HuH-7.5 (cell line): ENCODE measurements around the gene KRT6C.
"Not testable (repeated sequence)": the region's sequence is repeated elsewhere in the genome, so short reads cannot be mapped to it uniquely, and the experiment has no call there.

ENCODE experiments used
- DNase-seq: peaks from one replicate; pipeline ENCODE4 v3.0.0; 2011; ENCODE audit warnings: low spot score

The KRT6C gene

DNA sequence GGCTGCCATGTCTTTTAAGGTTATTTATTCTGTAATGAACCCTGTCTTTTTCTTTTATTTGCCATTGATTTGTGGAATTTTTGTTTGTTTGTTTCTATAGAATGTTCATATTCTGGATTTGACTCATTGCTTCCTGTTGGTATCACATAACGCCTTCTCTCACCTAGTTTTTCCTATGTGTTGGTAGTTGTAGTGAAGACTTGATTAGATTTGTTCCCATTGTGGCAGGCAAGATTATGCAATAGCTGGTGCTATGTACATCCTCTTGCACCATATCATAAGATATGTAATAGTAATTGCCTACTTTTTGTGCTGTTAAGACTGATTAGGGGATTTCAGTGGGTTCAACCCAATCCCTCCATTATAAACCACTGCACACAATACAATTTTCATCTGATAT, 17.8 kb downstream of the KRT6C start:
- no peak for DNase-seq

DNA sequence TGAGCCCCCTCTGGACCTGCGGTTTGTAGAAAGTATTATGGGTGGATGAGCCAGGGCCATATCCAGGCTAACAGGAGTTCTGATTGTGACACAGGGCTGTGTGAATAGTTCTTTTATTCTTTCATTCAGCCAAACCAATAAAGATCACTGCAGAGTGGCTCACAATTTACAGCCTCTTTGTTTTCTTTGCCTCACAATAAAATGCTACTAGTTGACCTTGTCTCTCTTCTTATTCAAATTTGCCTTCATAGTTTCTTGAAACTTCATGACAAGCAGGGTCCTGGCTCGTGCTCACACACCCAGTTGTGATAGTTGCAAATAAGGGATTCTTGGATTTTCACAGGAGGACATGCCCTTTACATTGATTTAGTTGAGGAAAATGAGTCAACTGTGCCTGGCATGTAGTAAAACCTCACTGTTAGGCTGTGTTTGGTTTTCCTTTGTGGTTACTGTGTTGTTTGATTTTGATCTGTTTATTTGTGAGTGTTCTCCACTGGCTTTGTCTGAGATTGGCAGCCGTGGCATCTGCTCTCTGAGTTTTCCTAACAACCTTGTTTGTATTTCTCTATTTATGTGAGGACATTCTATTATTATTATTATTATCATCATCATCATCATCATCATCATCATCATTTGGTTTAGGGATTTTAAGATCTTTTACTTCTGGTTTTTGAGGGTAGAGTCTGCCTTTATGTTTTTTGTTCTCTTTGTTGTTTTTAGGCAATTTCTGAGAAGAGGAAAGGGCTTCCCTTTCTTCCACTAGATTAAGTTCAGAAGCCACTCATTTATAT, 19.0 kb downstream of the KRT6C start:
- DNase-seq: no peak

DNA sequence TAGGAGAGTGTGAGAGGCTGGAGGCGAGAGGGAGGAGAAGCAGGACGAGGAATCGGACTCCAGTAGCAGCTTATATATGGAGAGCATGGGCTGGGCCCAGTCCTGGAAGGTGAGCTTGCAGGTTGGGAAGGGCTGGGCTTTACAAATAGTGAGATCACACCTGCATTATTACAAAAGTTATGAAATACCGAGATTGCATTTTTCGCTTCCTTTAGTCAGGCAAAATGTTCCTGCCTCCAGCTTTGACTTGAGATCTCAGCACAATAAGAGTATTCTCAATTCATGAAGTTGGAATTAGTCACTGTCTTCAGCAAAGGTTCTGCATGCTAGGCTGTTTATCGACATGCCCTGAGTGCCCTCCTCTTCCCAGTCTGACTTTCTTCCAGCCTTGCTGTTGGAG, 21.5 kb downstream of the KRT6C start, which contains the start of gene KRT6B:
Gene KRT6B, minus strand, starts transcription at position 46 of the 400 bp plus-strand sequence. CDS start 68 bp downstream, outside the sequence.
- no peak for DNase-seq

DNA sequence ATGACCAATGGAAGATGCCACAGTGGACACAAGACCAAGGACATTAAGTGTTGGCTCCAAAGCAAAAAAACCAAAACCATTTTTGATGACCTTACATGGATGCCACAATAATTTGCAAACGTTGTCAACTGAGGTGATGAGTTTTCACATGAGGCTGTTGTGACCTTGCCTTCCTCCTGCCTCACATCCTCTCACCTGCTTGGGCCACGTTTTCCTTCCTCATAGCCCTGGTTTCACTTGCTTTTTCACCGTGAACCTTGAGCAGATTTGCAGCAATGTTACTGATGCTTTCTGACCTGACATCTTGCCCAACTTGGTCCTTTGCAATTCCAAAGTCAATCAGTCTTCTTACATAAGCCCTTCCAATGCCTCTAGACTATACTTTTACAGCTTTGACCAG, 25.4 kb downstream of the KRT6C start:
- no peak for DNase-seq

DNA sequence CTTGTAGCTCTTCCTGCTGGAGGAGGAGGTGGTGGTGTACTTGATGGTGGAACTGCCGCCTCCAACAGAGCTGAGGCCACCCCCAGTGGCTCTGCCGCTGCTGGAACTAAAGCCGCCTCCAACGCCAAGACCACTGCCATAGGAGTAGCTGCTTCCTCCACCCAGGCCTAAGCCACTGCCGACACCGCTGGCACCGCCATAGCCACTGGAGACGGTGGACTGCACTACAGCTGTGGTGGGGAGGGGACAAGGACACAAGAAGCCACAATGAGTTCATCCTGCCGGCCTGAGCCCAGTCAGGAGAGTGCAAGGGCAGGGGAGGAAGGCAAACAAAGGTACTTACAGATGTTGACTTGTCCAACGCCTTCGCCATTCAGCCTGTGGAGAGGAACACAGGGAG, 26.4 kb downstream of the KRT6C start:
- not testable (repeated sequence) for DNase-seq

DNA sequence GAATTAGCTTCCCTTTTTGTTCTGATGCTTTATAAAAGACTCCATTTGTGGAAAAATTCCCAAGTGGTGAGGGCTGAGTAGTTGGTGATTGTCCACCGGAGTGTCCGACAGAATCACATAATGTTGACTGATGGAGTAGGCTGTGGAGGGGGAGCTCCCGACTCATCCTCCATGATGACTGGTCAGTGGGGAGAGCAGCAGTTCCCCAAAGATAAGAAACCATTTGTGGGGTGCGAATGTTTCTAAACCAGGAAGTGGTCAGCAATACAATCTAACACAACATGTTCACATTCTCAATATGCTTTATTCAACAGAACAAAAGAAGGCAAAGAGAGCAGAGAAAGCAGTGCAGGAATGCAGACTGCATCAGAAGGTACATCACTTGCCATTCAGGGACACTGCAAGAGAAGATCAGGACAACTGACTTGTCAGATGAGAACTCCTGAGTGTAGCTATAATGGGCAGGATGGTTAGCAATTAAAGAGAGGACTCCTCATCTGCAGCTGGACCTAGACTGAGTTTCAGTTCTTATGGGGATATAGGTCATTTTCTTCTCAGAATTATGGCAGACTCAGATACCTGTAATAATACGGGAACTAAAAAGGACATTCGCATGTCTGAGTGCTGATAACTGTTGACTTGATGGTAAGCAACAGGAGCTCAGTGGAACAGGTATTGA, 27.1 kb downstream of the KRT6C start:
- no peak for DNase-seq

DNA sequence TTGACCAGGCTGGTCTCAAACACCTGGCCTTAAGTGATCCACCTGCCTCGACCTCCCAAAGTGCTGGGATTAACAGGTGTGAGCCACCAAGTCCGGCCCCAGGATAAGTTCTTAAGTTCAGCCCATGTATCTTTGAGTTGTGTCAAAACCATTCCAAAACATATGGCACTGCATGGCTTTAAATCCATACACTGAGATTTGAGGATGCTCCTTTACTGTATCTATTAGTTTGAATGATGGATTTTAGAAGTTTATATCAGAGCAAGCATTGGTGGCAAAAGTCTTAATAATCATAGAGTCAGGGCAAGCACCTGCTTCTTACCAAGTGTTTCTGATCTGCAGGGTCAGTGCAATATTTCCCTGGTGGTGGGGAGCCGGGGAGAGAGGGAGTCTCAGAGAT, 27.7 kb downstream of the KRT6C start:
- no peak for DNase-seq

DNA sequence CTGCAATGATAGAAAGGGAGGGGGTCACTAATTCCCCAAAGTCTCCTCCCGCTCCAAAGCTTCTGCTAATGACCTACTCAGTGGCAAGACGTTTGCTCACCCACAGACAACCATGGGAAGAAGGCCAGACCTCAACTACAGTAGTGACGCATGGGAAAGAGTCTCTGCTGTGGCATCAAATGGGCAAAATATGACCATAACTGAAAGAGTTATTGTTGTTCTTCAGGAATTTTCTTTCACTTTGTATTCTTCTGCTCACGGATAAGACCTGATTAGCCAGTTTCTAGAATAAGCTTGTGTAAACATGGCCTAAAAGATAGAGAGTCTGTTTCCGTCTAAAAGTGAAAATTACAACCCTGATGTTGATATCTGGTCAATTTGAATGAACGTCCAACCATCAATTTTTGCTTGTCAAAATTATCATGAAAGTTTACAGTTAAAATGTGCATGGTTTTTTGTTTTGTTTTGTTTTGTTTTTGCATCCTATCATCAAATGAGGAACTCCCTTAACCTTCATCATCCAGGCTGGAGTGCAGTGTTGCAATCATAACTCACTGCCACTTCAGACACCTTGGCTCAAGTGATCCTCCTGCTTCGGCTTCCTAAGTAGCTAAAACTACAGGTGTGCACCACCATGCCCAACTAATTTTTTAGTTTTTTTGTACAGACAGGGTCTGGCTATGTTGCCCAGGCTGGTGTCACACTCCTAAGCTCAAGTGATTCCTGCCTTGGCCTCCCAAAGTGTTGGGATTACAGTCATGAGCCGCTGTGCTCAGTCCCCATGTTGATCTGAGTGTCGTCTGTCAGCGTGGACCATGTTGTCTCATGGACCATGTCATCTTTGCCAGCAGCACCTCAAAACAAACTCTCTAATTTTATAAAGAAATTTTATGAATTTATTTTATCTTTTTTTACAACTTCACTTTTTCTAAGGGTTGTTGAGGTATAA, 28.7 kb downstream of the KRT6C start:
- DNase-seq: no peak

DNA sequence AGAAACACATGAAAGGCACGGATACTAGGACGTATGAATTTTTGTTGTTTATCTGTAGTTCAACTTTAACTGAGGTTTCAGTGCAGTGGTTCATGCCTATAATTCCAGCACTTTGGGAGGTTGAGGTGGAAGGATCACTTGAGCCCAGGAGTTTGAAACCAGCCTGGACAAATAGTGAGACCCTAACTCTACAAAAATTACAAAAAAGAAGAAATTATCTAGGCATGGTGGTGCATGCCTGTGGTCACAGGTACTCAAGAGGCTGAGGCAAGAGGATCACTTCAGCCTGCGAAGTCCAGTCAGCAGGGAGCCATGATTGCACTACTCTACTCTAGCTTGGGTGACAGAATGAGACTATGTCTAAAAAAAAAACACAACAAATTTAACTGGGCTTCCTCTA, 29.6 kb downstream of the KRT6C start:
- no peak for DNase-seq

DNA sequence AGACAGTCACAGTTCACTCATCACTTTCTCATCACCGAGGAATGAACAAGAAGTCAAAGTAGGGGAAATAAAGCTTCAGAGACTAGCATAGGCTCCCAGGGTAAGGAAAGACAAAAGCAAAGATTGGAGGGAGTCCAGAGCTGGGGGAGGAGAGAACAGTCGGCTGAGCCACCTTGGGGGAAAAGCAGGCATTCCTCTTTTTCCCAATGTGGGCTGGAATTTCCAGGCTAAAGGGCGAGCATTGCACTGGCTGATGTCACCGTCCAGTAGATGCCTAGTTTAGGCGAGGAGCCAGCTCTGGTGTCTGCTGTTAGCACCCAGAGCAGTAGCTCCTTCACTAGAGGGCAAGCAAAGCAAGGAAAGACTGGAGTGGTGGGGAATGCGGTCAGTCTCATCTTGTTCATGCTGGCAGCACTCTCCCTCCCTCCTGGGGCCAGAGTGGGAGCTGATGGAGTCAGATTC, 31.0 kb downstream of the KRT6C start:
- no peak for DNase-seq

DNA sequence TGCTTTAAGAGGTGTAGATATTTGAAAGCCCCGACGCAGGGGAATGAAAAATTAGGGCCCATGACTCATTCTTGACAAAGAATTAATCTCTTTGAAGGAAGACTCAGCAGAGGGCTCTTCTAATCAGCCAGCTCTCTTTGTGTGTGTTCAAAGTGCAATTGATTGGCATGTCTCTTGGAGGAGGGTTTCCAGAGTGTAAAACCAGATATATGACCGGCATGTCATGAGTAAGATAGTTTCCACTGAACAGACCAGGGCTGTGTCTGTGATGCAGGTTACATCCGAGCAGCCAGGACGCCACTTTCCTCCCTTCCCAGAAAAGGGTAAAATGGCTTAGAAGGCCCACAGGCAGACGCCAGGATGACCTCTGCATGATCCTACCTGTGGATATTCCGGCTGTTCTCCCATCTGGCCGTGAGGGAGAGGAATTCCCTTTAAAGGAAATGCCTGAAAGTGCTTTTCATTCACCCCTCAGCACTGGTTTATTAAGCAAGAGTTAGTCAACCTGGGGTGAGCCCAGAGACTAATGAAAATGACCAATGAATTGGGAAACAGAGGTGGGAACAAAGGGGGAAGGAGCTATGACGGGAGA, 32.2 kb downstream of the KRT6C start:
- DNase-seq: no peak

DNA sequence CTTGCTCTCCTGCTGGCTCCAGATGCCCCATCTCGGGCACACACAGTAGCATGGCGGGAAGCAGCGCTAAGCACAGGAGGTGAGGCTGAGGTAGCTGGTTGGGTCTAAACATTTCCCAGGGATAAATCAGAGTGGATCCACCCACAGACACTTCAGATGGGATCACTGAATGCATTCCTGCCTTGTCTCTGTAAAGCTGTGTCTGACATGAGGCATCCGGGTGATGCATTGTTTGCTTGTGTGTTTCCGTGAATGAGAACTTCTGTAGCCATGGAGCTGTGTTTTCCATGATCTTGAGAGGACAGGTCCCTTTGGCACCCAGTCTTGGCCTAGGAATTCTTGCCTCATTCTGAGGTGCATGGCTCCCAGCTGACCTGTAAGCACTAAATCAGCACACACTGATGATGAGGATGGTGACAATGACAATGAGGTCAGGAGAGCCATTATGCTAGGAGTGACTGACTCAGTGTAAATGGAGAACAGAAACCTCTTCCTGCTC, 32.7 kb downstream of the KRT6C start:
- no peak for DNase-seq

DNA sequence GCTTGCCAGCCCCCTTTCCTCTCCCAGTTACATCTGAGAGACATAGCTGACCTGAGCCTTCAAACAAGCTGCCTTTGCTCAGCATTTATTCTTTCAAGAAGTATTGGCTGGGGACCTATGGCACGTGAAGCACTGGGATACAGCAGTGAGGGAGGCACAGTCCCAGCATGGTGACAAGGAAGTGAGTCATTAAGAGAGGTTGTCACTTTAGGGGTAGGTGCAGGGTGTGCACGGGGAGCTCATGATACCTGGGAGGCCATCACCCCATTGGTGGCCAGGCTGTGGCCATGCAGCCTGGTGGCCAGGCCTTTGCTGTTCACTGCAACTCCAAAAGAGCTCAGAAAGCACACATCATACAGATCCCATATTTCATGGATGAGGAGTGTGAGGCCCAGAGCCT, 33.8 kb downstream of the KRT6C start:
- no peak for DNase-seq

DNA sequence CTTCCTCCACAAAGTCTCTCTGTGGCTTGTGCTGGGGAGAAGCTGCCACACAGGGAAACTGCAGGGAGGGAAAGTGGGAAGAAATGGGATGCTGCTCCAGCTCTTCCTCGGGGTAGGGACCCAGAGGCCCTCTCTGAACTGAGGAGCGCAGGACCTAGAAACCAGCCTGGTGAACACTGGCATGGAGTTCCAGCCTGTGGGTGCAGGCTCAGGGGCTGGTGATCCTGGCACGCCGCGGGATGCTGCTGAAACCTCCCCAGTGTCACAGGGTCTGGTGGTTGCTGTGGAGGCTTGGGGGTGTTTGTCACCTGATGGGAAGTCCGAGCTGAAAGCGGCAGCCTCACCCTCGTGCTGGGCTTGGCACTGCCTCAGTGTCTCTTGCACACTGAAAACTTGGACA, 34.2 kb downstream of the KRT6C start:
- DNase-seq: no peak

DNA sequence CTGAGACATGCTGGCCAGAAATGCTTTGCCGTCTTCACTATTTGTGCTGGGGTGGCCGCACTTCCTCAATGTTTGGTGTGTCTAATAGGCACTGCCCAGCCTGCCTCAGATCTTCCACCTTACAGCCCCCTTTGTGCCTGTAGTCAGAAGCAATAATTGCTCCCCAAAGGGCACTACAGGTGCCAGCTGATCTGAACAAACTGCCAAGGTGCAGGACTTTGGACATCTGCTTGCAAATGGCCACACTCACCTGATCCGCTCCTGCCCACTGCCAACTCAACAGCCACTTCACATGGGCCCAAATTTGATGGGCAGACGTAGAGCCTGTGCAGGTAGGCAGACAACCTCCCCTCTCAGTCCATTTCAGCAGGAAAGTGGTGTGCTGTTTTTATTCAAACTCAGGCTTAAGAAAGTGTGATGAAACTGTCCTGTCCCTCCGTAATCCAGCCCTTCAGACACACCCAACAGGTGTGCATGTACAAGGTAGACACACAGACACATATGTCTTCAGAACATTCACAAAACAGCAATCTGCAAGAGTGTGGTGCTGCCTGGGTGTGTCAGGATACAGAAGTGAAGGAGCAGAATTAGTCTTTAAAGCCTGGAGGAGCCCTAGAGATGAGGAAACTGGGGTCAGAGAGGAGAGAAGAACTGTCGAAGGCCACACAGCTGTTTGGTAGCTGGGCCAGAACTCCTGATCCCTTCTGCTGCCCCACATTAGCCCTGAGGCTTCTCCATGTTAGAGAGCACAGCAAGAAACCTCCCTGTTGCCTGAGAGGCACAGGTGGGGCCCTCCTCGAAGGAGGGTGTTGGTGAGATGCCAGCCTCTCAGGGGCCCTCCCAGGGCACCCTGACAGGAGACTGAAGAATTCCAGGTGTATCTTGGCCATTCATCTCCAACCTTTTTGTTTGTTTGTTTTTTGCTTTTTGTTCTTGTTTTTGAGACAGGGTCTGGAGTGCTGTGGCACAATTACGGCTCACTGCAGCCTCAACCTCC, 35.0 kb downstream of the KRT6C start:
- DNase-seq: no peak

DNA sequence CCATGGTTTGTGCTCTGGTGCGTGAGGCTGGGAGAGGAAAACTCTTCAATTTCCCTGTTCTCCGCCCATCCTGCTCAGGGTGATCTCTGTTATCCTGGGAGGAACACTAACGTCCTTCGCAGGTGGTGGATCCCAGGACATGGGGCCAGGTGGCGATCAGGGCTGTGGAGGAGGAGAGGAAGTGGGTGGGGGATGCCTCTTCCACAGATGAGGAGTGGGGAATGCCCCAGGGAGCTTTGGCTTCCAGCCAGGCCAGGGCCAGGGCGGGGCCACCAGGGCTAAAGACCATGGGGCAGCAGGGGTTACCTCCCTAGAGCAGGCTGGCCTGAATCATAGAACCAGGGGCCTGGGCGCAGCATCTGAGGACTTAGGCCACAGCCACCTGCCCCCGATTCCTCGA, 36.1 kb downstream of the KRT6C start:
- DNase-seq: no peak

DNA sequence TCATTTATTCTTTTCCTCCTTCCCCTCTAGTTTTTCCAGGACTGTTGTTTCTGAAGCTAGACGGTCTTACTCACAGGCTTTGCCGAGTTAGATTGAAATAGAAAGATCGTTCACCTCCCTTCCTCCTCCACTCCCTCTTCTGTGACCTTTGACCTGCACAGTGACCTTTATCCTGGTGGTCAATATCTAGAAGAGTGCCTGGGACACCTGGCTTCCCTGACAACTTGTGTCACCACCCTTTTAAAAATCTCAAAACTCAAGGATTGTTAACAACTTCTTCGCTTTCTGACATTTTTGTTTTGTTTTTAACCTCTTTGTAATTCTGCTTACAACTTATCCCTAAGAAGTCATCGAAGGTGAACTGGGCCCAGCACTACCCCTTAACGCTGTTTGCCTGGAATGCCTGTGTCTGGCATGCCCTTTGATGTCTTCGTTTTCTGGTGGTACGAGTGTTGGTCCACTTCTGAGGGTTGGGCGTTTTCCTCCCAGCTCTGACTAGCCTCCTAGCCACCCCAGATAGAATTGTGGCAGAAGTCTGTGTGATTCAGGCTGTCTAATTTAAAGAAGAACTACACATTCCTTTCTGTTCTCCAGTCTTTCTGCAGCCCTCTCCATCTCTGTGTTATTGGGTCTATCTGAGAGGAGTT, 36.7 kb downstream of the KRT6C start:
- no peak for DNase-seq

DNA sequence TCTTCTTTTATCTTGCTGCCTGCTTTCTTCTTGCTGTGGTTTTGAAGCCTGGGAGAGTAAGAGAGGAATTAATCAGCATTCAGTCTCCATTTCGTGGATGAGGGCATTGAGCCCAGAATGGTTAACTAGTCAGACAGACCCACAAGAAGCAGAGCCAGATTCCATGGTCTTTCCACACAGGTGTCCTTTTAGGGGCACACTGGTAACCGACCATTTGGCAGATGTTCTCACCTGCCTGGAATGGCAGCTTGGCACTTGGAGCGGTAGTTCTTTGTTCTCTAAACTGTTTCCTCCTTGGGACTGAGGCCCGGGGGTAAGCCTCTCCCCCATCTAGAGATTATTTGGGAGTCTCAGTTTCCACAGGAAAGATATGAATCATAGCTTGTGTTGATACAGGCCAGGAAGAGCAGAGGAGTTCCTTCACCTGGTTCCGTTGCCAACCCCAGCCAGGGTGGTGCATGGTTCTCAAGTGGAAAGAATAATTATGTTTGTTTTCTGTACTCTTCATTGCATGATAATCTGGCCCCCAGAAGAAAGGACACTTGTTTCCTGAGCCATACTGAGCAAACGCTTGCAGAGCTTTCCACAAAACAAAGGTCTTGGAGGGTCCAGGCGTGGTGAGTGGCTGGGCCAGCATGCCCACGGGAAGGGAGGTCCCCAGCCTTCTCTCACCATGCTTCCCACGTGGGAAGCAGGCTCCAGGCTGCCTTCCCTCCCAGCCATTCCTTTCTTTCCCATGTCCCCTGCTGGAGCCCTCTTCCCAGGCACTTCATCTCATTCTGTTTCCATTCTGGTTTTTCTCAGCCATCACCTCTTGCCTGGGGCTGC, 37.4 kb downstream of the KRT6C start:
- no peak for DNase-seq

DNA sequence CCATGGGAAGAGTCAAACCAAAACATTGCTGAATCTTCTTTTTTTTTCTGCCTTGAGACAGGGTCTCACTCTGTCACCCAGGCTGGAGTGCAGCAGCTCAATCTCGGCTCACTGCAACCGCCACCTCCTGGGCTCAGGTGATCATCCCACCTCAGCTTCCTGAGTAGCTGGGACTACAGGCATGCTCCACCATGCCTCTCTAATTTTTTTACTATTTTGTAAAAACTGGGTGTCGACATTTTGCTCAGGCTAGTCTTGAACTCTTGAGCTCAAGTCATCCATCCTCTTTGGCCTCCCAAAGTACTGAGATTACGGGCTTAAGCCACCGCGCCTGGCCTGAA, 38.0 kb downstream of the KRT6C start:
- DNase-seq: no peak
